H9 (cell line): ENCODE results near the gene NKIRAS2. TPM values are rescaled to one million over a fixed set of nuclear protein-coding genes. Genes with fewer than 3 reads are reported as not detected.

Source experiments
- DNase-seq: peaks from one replicate; pipeline ENCODE4 v3.0.0-alpha.2; 2017
- H2AFZ ChIP-seq: one replicate; pipeline ENCODE4 v1.6.1; 2013; ENCODE audit warnings: mild to moderate bottlenecking, low read length, control low read depth, moderate library complexity
- H2AK5ac ChIP-seq: 2 replicates; pipeline ENCODE4 v1.6.1; 2013; ENCODE audit warnings: low read length, control low read depth, mixed read lengths; ENCODE audit not compliant: insufficient read length
- H2BK120ac ChIP-seq: one replicate; pipeline ENCODE4 v1.6.1; 2013; ENCODE audit warnings: low read depth, mild to moderate bottlenecking, low read length, control low read depth, inconsistent platforms; ENCODE audit not compliant: poor library complexity, severe bottlenecking
- H2BK12ac ChIP-seq: 2 replicates; pipeline ENCODE4 v1.6.1; 2013; ENCODE audit warnings: low read length, control low read depth, mixed read lengths, low read depth; ENCODE audit not compliant: insufficient read length
- H2BK15ac ChIP-seq: 2 replicates; pipeline ENCODE4 v1.6.1; 2013; ENCODE audit warnings: low read depth, low read length, control low read depth
- H2BK20ac ChIP-seq: one replicate; pipeline ENCODE4 v1.6.1; 2013; ENCODE audit warnings: low read depth, mild to moderate bottlenecking, low read length, control low read depth, inconsistent platforms; ENCODE audit not compliant: poor library complexity, severe bottlenecking
- H2BK5ac ChIP-seq: 2 replicates; pipeline ENCODE4 v1.6.1; 2013; ENCODE audit warnings: low read length, control low read depth, mixed read lengths; ENCODE audit not compliant: insufficient read length
- H3K14ac ChIP-seq: 2 replicates; pipeline ENCODE4 v1.6.1; 2013; ENCODE audit warnings: low read length, control low read depth; ENCODE audit not compliant: insufficient read depth
- H3K18ac ChIP-seq: 2 replicates; pipeline ENCODE4 v1.6.1; 2013; ENCODE audit warnings: low read depth, mild to moderate bottlenecking, mixed read lengths, low read length, control low read depth; ENCODE audit not compliant: insufficient read length
- H3K23ac ChIP-seq: 2 replicates; pipeline ENCODE4 v1.6.1; 2013; ENCODE audit warnings: low read length, control low read depth, mixed read lengths, low read depth; ENCODE audit not compliant: insufficient read length
- H3K23me2 ChIP-seq: 2 replicates; pipeline ENCODE4 v1.6.1; 2013; ENCODE audit warnings: low read depth, mild to moderate bottlenecking, mixed read lengths, low read length, control low read depth; ENCODE audit not compliant: insufficient read length, poor library complexity, severe bottlenecking
- H3K27ac ChIP-seq: 2 replicates; pipeline ENCODE4 v1.5.1; 2013; ENCODE audit warnings: low read length, control low read depth, mixed read lengths, low read depth; ENCODE audit not compliant: insufficient read length
- H3K27me3 ChIP-seq: 2 replicates; pipeline ENCODE4 v1.6.1; 2013; ENCODE audit warnings: low read length, control low read depth, inconsistent platforms; ENCODE audit not compliant: insufficient read depth
- H3K4ac ChIP-seq: 2 replicates; pipeline ENCODE4 v1.6.1; 2013; ENCODE audit warnings: low read depth, mild to moderate bottlenecking, control low read depth, inconsistent platforms, low read length, moderate library complexity
- H3K4me1 ChIP-seq: 2 replicates; pipeline ENCODE4 v1.6.1; 2013; ENCODE audit warnings: low read length, control low read depth, inconsistent platforms; ENCODE audit not compliant: insufficient read depth
- H3K4me2 ChIP-seq: 2 replicates; pipeline ENCODE4 v1.6.1; 2013; ENCODE audit warnings: low read length, control low read depth, mixed read lengths; ENCODE audit not compliant: insufficient read length, insufficient read depth
- H3K56ac ChIP-seq: 2 replicates; pipeline ENCODE4 v1.6.1; 2013; ENCODE audit warnings: low read depth, mild to moderate bottlenecking, mixed read lengths, low read length, control low read depth; ENCODE audit not compliant: insufficient read length
- H3K79me1 ChIP-seq: 2 replicates; pipeline ENCODE4 v1.6.1; 2013; ENCODE audit warnings: low read depth, mild to moderate bottlenecking, moderate library complexity, low read length, control low read depth, inconsistent platforms; ENCODE audit not compliant: insufficient read depth, poor library complexity, severe bottlenecking
- H3K79me2 ChIP-seq: 2 replicates; pipeline ENCODE4 v1.6.1; 2013; ENCODE audit warnings: low read length, control low read depth, inconsistent platforms; ENCODE audit not compliant: insufficient read depth
- H3K9ac ChIP-seq: 2 replicates; pipeline ENCODE4 v1.6.1; 2013; ENCODE audit warnings: low read length, control low read depth, mixed read lengths; ENCODE audit not compliant: insufficient read length; ENCODE audit errors: extremely low read depth
- H3K9me3 ChIP-seq: one replicate; pipeline ENCODE4 v1.6.1; 2013; ENCODE audit warnings: low read depth, low read length, inconsistent platforms; ENCODE audit not compliant: control insufficient read depth
- H3T11ph ChIP-seq: one replicate; pipeline ENCODE4 v1.6.1; 2013; ENCODE audit warnings: mild to moderate bottlenecking, low read length, control low read depth, inconsistent platforms
- H4K20me1 ChIP-seq: one replicate; pipeline ENCODE4 v1.6.1; 2013; ENCODE audit not compliant: control insufficient read depth, insufficient read length, insufficient read depth
- H4K5ac ChIP-seq: 2 replicates; pipeline ENCODE4 v1.6.1; 2013; ENCODE audit warnings: low read depth, mild to moderate bottlenecking, mixed read lengths, low read length, control low read depth; ENCODE audit not compliant: insufficient read length
- H4K8ac ChIP-seq: replicated peaks from 2 replicates; pipeline ENCODE4 v1.6.1; 2013; ENCODE audit warnings: low read length, control low read depth, mixed read lengths, low read depth; ENCODE audit not compliant: insufficient read length
- H4K91ac ChIP-seq: 2 replicates; pipeline ENCODE4 v1.6.1; 2013; ENCODE audit warnings: low read depth, mild to moderate bottlenecking, moderate library complexity, mixed read lengths, low read length, control low read depth; ENCODE audit not compliant: insufficient read length
- H3K27ac Mint-ChIP-seq, 3 experiments: 2 replicates in 2 of 3; 3 replicates in 1 of 3; pipeline ENCODE4 v1.8.0; 2020 to 2021; ENCODE audit warnings: mixed read lengths in 3 of 3, mild to moderate bottlenecking in 1 of 3, moderate library complexity in 1 of 3
- H3K27me3 Mint-ChIP-seq: 2 replicates; pipeline ENCODE4 v1.8.0; 2021; ENCODE audit warnings: low read depth, mild to moderate bottlenecking, moderate library complexity, mixed read lengths
- H3K36me3 Mint-ChIP-seq, 3 experiments: 2 replicates in 2 of 3; 3 replicates in 1 of 3; pipeline ENCODE4 v1.8.0; 2020 to 2021; ENCODE audit warnings: low read depth in 3 of 3, mixed read lengths in 3 of 3; ENCODE audit not compliant: insufficient read depth in 1 of 3
- H3K4me1 Mint-ChIP-seq, 2 experiments: 2 replicates each; pipeline ENCODE4 v1.8.0; 2020; ENCODE audit warnings: mixed read lengths in 2 of 2
- H3K4me3 Mint-ChIP-seq, 2 experiments: 2 replicates in 1 of 2; 3 replicates in 1 of 2; pipeline ENCODE4 v1.8.0; 2020 to 2021; ENCODE audit warnings: mild to moderate bottlenecking in 2 of 2, mixed read lengths in 2 of 2, moderate library complexity in 1 of 2
- H3K9me3 Mint-ChIP-seq, 2 experiments: 2 replicates in 1 of 2; 3 replicates in 1 of 2; pipeline ENCODE4 v1.8.0; 2020; ENCODE audit warnings: mild to moderate bottlenecking in 2 of 2, mixed read lengths in 2 of 2, moderate library complexity in 1 of 2
- CTCF ChIP-seq: fragments of 200-600 bp; sonication (generic); conservative IDR thresholded peaks from 3 replicates; pipeline ENCODE4 v1.8.0; 2021; ENCODE audit warnings: antibody characterized with exemption, mild to moderate bottlenecking
- WGBS: extraction: QIAGEN DNeasy Blood & Tissue Kit; methylation state at CpG from one replicate; pipeline ENCODE4 v1.1.7; 2013; ENCODE audit warnings: missing lambda C conversion rate, low lambda C conversion rate, mixed read lengths; ENCODE audit not compliant: insufficient read length; ENCODE audit errors: extremely low coverage; 5-methylcytosine and 5-hydroxymethylcytosine counted together
- total RNA-seq: library from RNA; stranded (reverse); gene quantifications from 2 replicates; pipeline ENCODE4 v1.2.1, GENCODE V29; 2021

The NKIRAS2 gene
- total RNA-seq, 1 experiment from 2014 or later, result 37.1 TPM

- WGBS, result no CpG with 5 or more reads among the region's 7 CpGs
These were observed 17.6 kb upstream of the NKIRAS2 start for GRCh38 chr17:42002175-42002791.

More at GRCh38 chr17:42002175-42002791, 17.6 kb upstream of the NKIRAS2 start:
- Histone ChIP-seq H3K9me3 (no peaks in the 10 kb centered on the region), H4K20me1 (no peaks in the 10 kb centered on the region), H4K91ac (no peak overlapping the region), H3K4me1 (no peaks in the 10 kb centered on the region), H2BK20ac (no peak overlapping the region), H3K27me3 (no peaks in the 10 kb centered on the region), H2AFZ (no peak overlapping the region), H3K27ac (no peak overlapping the region), H3K23me2 (no peaks in the 10 kb centered on the region), H3K4ac (no peak overlapping the region), H2BK5ac (no peak overlapping the region), H3K79me2 (peaks cover 5% of the 10 kb centered on the region; the same call in 1 of the 2 replicates), H3K18ac (no peak overlapping the region), H2AK5ac (no peak overlapping the region), H2BK12ac (no peak overlapping the region), H4K5ac (no peak overlapping the region), H3K14ac (no peak overlapping the region), H2BK15ac (no peak overlapping the region), H3K56ac (no peak overlapping the region), H3T11ph (no peak overlapping the region), H3K23ac (no peak overlapping the region), H3K4me2 (no peak overlapping the region), H3K9ac (no peak overlapping the region), H3K79me1 (no peaks in the 10 kb centered on the region), H2BK120ac (no peak overlapping the region), H4K8ac (no peak overlapping the region)
- Mint-ChIP-seq H3K4me3 (no peak overlapping the region), H3K27me3 (no peaks in the 10 kb centered on the region), H3K36me3 (peaks cover 23 to 59% (median 52%) of the 10 kb centered on the region in 3 experiments; a peak in 6 of 7 replicates), H3K27ac (no peak overlapping the region; a peak in 1 of 7 replicates), H3K4me1 (0 out of 4 replicates have a peak, but pooled peaks cover 0 to 4% of the 10 kb centered on the region in 2 experiments), H3K9me3 (no peaks in the 10 kb centered on the region)
- TF ChIP-seq CTCF, result no peak
- no peak for DNase-seq
